ENCODE measurements around the gene ABCA2. TPM values are rescaled to one million over a fixed set of nuclear protein-coding genes. Genes with fewer than 3 reads are reported as not detected.

Gene ABCA2
- total RNA-seq, 1 experiment from 2014 or later = 22.6 TPM

GRCh38 chr9:137076636-137077009, 48.6 kb upstream of the ABCA2 start:
- DNase-seq = peak in 1 of 2 experiments; percentile 34

GRCh38 chr9:137075275-137075775, 47.3 kb upstream of the ABCA2 start:
- Histone ChIP-seq H3K4me3 (ENCODE audit: low read depth, low read length) (no peak overlapping the region), H3K4me1 (peaks cover 26% of the 10 kb centered on the region), H3K36me3 (ENCODE audit: control insufficient read depth, insufficient read depth, low read length) (no peaks in the 10 kb centered on the region; the same call in 1 of the 2 replicates), H3K9me3 (no peaks in the 10 kb centered on the region), H3K27me3 (replicated peaks; ENCODE audit: control insufficient read depth, insufficient read depth, low read length) (no peaks in the 10 kb centered on the region)
- Mint-ChIP-seq H3K4me1 (ENCODE audit: low read depth, unreplicated experiment) (peaks cover 9% of the 10 kb centered on the region), H3K9me3 (ENCODE audit: unreplicated experiment) (no peaks in the 10 kb centered on the region), H3K36me3 (ENCODE audit: insufficient read depth, unreplicated experiment) (peaks cover 13% of the 10 kb centered on the region), H3K27me3 (ENCODE audit: insufficient read depth, unreplicated experiment) (no peaks in the 10 kb centered on the region), H3K27ac (ENCODE audit: unreplicated experiment) (no peak overlapping the region), H3K4me3 (ENCODE audit: unreplicated experiment) (no peak overlapping the region)
- ChIA-PET POLR2A (no interaction called here), CTCF (no interaction called here)
- no peak for DNase-seq
- BruUV-seq (replicated peaks) = no TSS peak
- TF ChIP-seq CTCF (IDR thresholded peaks at IDR 0.05; ENCODE audit: insufficient read depth in 1 of 2, low read depth in 1 of 2, low read length in 1 of 2, severe bottlenecking in 1 of 2, unreplicated experiment in 1 of 2) = no peak
- intact Hi-C loops (cut with micrococcal nuclease; ENCODE audit: unreplicated experiment) = no loop called here

More at GRCh38 chr9:137076636-137077009, 48.6 kb upstream of the ABCA2 start:
- Histone ChIP-seq H3K4me1 (peaks cover 17% of the 10 kb centered on the region), H3K36me3 (ENCODE audit: control insufficient read depth, insufficient read depth, low read length) (peaks cover 1% of the 10 kb centered on the region), H3K27me3 (replicated peaks; ENCODE audit: control insufficient read depth, insufficient read depth, low read length) (no peaks in the 10 kb centered on the region), H3K9me3 (no peaks in the 10 kb centered on the region), H3K4me3 (ENCODE audit: low read depth, low read length) (no peak overlapping the region; the same call in none of the 2 replicates)
- intact Hi-C loops (cut with micrococcal nuclease; ENCODE audit: unreplicated experiment) = no loop called here
- POLR2A ChIA-PET = no interaction called here
- no peak for TF ChIP-seq CTCF (IDR thresholded peaks at IDR 0.05; ENCODE audit: insufficient read depth in 1 of 2, low read depth in 1 of 2, low read length in 1 of 2, severe bottlenecking in 1 of 2, unreplicated experiment in 1 of 2)
- Mint-ChIP-seq H3K27me3 (ENCODE audit: insufficient read depth, unreplicated experiment) (no peaks in the 10 kb centered on the region), H3K4me3 (ENCODE audit: unreplicated experiment) (peak overlapping the region; percentile 60), H3K4me1 (ENCODE audit: low read depth, unreplicated experiment) (no peaks in the 10 kb centered on the region), H3K9me3 (ENCODE audit: unreplicated experiment) (no peaks in the 10 kb centered on the region), H3K36me3 (ENCODE audit: insufficient read depth, unreplicated experiment) (peaks cover 9% of the 10 kb centered on the region), H3K27ac (ENCODE audit: unreplicated experiment) (no peak overlapping the region)
- CTCF ChIA-PET = interaction anchor here (0.5 to 2.3 kb wide), 4 partner anchors 9 to 217 kb away, joined by 3 to 13 read pairs (median 5); partner anchors contain the start of gene MAN1B1
- BruUV-seq (replicated peaks) = no TSS peak

- CTCF ChIA-PET = no interaction called here
- no peak for TF ChIP-seq CTCF (IDR thresholded peaks at IDR 0.05; ENCODE audit: insufficient read depth in 1 of 2, low read depth in 1 of 2, low read length in 1 of 2, severe bottlenecking in 1 of 2, unreplicated experiment in 1 of 2)
- Mint-ChIP-seq H3K9me3 (ENCODE audit: unreplicated experiment) (no peaks in the 10 kb centered on the region), H3K27ac (ENCODE audit: unreplicated experiment) (no peak overlapping the region), H3K4me3 (ENCODE audit: unreplicated experiment) (no peak overlapping the region), H3K36me3 (ENCODE audit: insufficient read depth, unreplicated experiment) (peaks cover 10% of the 10 kb centered on the region), H3K27me3 (ENCODE audit: insufficient read depth, unreplicated experiment) (no peaks in the 10 kb centered on the region), H3K4me1 (ENCODE audit: low read depth, unreplicated experiment) (peaks cover 9% of the 10 kb centered on the region)
- no peak overlapping the region for H3K4me3 ChIP-seq (ENCODE audit: low read depth, low read length)
- no peaks in the 10 kb centered on the region for H3K36me3 ChIP-seq (ENCODE audit: control insufficient read depth, insufficient read depth, low read length)
- H3K27me3 ChIP-seq (replicated peaks; ENCODE audit: control insufficient read depth, insufficient read depth, low read length) = no peaks in the 10 kb centered on the region
- intact Hi-C loops (cut with micrococcal nuclease; ENCODE audit: unreplicated experiment) = no loop called here
- H3K9me3 ChIP-seq = no peaks in the 10 kb centered on the region
- BruUV-seq (replicated peaks) = no TSS peak
- peak in 1 of 2 experiments; percentile 33 for DNase-seq
- POLR2A ChIA-PET = no interaction called here
- H3K4me1 ChIP-seq = peaks cover 26% of the 10 kb centered on the region
Measured at GRCh38 chr9:137074657-137075274, 46.7 kb upstream of the ABCA2 start.

Measured in Caco-2 (cell line).